GM23248 (cell line): ENCODE data around the gene IQCC.

Source experiments
- EZH2 ChIP-seq: fragments of 200-600 bp; sonication (generic); IDR thresholded peaks from 2 replicates; pipeline ENCODE4 v1.6.1; 2018; ENCODE audit warnings: antibody characterized with exemption, mild to moderate bottlenecking; ENCODE audit not compliant: insufficient read depth, poor library complexity, severe bottlenecking
- EZH2phosphoT487 ChIP-seq: fragments of 200-600 bp; sonication (generic); IDR thresholded peaks from 2 replicates; pipeline ENCODE4 v1.6.1; 2018; ENCODE audit warnings: antibody characterized with exemption, moderate library complexity, mild to moderate bottlenecking, low read depth; ENCODE audit not compliant: insufficient read depth

DNA sequence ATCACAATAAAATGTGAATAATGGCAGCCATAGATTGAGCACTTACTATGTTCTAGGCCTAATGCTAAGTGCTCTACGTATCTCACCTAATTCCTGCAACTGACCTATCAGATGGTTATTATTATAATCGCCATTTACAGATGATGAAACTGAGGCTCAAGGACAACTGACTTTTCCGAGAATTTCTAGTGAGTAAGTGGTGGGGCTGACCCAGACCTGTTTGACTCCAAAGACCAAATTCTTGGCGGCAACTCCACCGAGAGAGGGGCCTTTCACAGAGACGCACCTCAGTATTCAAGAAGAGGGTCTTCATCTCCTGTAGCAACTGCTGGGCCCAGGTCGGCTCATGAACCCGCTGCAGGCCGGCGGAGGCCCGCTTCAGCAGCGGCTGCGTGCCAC, 16.1 kb downstream of the IQCC start:
- TF ChIP-seq EZH2 (no peak), EZH2phosphoT487 (no peak)
